Measurements from ENCODE around the gene MIDN.

MIDN gene

GRCh38 chr19:1249990-1250436 is 1.6 kb downstream of the MIDN start:
- Histone ChIP-seq H3K4me2 (ENCODE audit: low read depth, low read length, poor library complexity, severe bottlenecking) (peak overlapping the region; percentile 98), H3K79me2 (ENCODE audit: insufficient read depth, low read length) (peaks cover 52% of the 10 kb centered on the region)
- TF ChIP-seq CTCF (conservative IDR thresholded peaks at IDR 0.05; ENCODE audit: low read length) (no peak), EZH2phosphoT487 (IDR thresholded peaks at IDR 0.05; ENCODE audit: borderline replicate concordance) (no peak)

GRCh38 chr19:1250437-1251260 is 2.3 kb downstream of the MIDN start:
- Histone ChIP-seq H3K9me3 (ENCODE audit: insufficient read depth, low read depth, low read length) (no peaks in the 10 kb centered on the region), H3K4me3 (ENCODE audit: low read length, poor library complexity, severe bottlenecking) (peak overlapping the region; percentile 90), H2AFZ (ENCODE audit: low read length) (no peak overlapping the region), H4K20me1 (ENCODE audit: insufficient read depth, low read length, poor library complexity, severe bottlenecking) (peaks cover 47% of the 10 kb centered on the region), H3K9ac (ENCODE audit: low read depth, low read length, poor library complexity, severe bottlenecking) (peak overlapping the region; percentile 95), H3K79me2 (ENCODE audit: insufficient read depth, low read length) (peaks cover 58% of the 10 kb centered on the region), H3F3A (ENCODE audit: low read depth) (peaks cover 8% of the 10 kb centered on the region; the same call in 1 of the 2 replicates), H3K27me3 (ENCODE audit: insufficient read depth, low read length, poor library complexity, severe bottlenecking) (no peaks in the 10 kb centered on the region), H3K4me1 (ENCODE audit: insufficient read depth, low read length, poor library complexity, severe bottlenecking) (peaks cover 16% of the 10 kb centered on the region), H3K36me3 (ENCODE audit: insufficient read depth, low read length) (peaks cover 16% of the 10 kb centered on the region; the same call in 1 of the 2 replicates), H3K4me2 (ENCODE audit: low read depth, low read length, poor library complexity, severe bottlenecking) (peak overlapping the region; percentile 98), H3K9me2 (replicated peaks; ENCODE audit: low read depth, low read length) (no peaks in the 10 kb centered on the region)
- TF ChIP-seq CTCF (conservative IDR thresholded peaks at IDR 0.05; ENCODE audit: low read length) (no peak), EZH2phosphoT487 (IDR thresholded peaks at IDR 0.05; ENCODE audit: borderline replicate concordance) (no peak)

More at GRCh38 chr19:1249990-1250436, 1.6 kb downstream of the MIDN start:
- Histone ChIP-seq H3K9me2 (replicated peaks; ENCODE audit: low read depth, low read length) (no peaks in the 10 kb centered on the region), H3K9me3 (ENCODE audit: insufficient read depth, low read depth, low read length) (no peaks in the 10 kb centered on the region), H2AFZ (ENCODE audit: low read length) (no peak overlapping the region), H3K4me3 (ENCODE audit: low read length, poor library complexity, severe bottlenecking) (peak overlapping the region; percentile 90), H3F3A (ENCODE audit: low read depth) (peaks cover 8% of the 10 kb centered on the region; the same call in 1 of the 2 replicates), H3K9ac (ENCODE audit: low read depth, low read length, poor library complexity, severe bottlenecking) (peak overlapping the region; percentile 95), H3K36me3 (ENCODE audit: insufficient read depth, low read length) (peaks cover 10% of the 10 kb centered on the region; the same call in 1 of the 2 replicates), H4K20me1 (ENCODE audit: insufficient read depth, low read length, poor library complexity, severe bottlenecking) (peaks cover 43% of the 10 kb centered on the region), H3K4me1 (ENCODE audit: insufficient read depth, low read length, poor library complexity, severe bottlenecking) (peaks cover 18% of the 10 kb centered on the region), H3K27me3 (ENCODE audit: insufficient read depth, low read length, poor library complexity, severe bottlenecking) (no peaks in the 10 kb centered on the region)

- no peak for TF ChIP-seq EZH2phosphoT487 (IDR thresholded peaks at IDR 0.05; ENCODE audit: borderline replicate concordance)
- no peak for TF ChIP-seq CTCF (conservative IDR thresholded peaks at IDR 0.05; ENCODE audit: low read length)
These were observed 3.2 kb downstream of the MIDN start for GRCh38 chr19:1251330-1252220.

More at GRCh38 chr19:1251330-1252220, 3.2 kb downstream of the MIDN start:
- Histone ChIP-seq H3K4me1 (ENCODE audit: insufficient read depth, low read length, poor library complexity, severe bottlenecking) (peaks cover 16% of the 10 kb centered on the region), H2AFZ (ENCODE audit: low read length) (no peak overlapping the region), H3K36me3 (ENCODE audit: insufficient read depth, low read length) (peaks cover 24% of the 10 kb centered on the region; the same call in 1 of the 2 replicates), H4K20me1 (ENCODE audit: insufficient read depth, low read length, poor library complexity, severe bottlenecking) (peaks cover 54% of the 10 kb centered on the region), H3K4me3 (ENCODE audit: low read length, poor library complexity, severe bottlenecking) (peak overlapping the region; percentile 90), H3F3A (ENCODE audit: low read depth) (peaks cover 8% of the 10 kb centered on the region; the same call in 1 of the 2 replicates), H3K4me2 (ENCODE audit: low read depth, low read length, poor library complexity, severe bottlenecking) (peak overlapping the region; percentile 98), H3K27me3 (ENCODE audit: insufficient read depth, low read length, poor library complexity, severe bottlenecking) (no peaks in the 10 kb centered on the region), H3K9me2 (replicated peaks; ENCODE audit: low read depth, low read length) (no peaks in the 10 kb centered on the region), H3K79me2 (ENCODE audit: insufficient read depth, low read length) (peaks cover 67% of the 10 kb centered on the region), H3K9me3 (ENCODE audit: insufficient read depth, low read depth, low read length) (no peaks in the 10 kb centered on the region), H3K9ac (ENCODE audit: low read depth, low read length, poor library complexity, severe bottlenecking) (peak overlapping the region; percentile 95)

Data from Loucy (cell line).